Activated naive CD8-positive, alpha-beta T cell treated with anti-CD3 and anti-CD28 coated beads, Interleukin-2, amount 50 U/mL, for 16 hours (primary cell): ENCODE data around the gene TM6SF1.
"Not testable (repeated sequence)": the region's sequence is repeated elsewhere in the genome, so short reads cannot be mapped to it uniquely, and the experiment has no call there.

ENCODE experiments used
- DNase-seq: peaks from one replicate; pipeline ENCODE4 v3.0.0-alpha.2; 2020; ENCODE audit warnings: low read depth, low spot score

The TM6SF1 gene

DNA sequence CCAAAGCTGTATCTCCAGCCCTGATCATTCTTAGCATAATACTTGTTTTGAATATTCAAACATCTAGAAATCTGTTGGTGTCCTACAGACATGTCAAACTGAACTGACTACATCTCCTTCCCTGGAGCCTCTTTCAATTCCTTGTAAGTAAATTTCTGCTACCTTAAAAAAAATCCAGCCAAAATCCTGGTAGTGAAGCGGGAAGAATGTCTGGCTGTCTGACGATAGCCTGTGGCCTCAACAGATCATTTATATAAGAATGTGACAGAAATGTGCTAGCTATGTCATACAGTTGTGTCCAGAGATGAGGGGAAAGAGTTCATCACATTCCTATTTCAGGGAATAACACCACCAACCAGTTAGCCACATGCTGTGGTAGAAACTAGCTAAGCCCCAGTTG, 18.6 kb upstream of the TM6SF1 start:
- no peak for DNase-seq

DNA sequence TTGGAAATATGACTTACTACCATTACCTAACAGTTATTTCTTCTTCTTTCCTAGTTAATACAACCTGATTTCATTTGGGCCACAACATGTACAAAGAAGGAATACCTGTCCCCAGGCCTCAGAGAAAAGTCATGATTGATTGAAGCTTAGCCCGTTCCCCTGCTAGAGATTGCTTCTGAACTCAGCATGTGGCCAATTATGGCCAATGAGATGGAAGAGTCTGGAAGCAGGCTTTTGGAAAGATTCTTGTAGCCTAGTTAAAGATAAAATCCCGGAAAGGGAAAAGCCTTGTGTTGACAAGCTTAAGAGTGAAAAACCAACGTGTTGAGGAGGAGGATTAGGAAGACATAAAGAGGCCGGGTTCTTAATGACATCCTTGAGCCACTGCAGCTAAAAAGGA, 17.0 kb upstream of the TM6SF1 start:
- DNase-seq = no peak

DNA sequence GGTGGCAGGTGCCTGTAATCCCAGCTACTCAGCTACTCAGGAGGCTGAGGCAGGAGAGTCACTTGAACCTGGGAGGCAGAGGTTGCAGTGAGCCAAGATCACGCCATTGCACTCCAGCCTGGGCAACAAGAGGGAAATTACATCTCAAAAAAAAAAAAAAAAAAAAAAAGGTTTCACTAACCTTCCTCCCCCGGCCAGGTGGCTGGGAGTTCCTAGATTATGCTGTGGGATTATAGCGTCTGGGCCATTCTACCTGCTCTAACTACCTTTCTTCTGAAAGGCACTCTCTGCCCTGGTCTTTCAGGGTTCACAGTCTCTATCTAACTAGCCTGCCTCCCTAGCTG, 15.5 kb upstream of the TM6SF1 start:
- DNase-seq = not testable (repeated sequence)

- DNase-seq = no peak
These were observed 15.0 kb upstream of the TM6SF1 start for GRCh38 chr15:83092309-83092976.

DNA sequence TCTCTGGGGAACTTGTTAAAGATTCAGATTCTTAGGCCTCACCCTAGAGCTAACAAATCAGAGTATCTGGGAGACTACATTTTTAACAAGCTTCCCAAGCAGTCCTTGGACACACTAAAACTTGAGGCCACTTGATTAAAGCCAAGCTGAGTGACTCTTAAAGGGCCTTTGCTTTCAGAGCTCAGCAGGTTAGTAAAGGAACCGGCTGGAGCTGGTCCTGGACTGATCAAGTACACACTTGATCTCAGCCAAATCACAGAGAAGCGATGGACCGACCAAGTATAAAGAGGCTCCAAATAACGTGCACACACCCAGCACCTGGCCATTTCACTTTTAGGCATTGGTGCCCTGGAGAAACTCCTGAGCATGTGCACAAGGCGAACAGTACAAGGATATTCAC, 12.9 kb upstream of the TM6SF1 start:
- DNase-seq = no peak

DNA sequence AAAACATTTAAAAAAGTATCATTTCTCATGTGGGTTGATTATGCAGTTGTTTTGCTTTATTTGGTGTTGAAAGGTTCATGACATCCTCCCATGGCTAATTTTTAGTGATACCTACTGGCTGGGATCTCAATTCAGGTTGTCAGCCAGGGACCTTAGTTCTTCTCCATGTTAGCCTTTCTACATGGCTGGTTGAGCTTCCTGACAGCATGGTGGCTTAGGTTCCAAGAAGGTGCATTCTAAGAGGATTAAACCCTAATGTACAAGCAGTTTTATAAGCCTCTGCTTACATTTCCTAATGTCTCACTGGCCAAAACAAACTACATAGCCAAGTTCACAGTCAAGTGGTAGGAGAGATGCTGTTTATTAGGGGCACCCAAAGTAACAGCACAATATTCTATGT, 9.4 kb upstream of the TM6SF1 start:
- DNase-seq = no peak

DNA sequence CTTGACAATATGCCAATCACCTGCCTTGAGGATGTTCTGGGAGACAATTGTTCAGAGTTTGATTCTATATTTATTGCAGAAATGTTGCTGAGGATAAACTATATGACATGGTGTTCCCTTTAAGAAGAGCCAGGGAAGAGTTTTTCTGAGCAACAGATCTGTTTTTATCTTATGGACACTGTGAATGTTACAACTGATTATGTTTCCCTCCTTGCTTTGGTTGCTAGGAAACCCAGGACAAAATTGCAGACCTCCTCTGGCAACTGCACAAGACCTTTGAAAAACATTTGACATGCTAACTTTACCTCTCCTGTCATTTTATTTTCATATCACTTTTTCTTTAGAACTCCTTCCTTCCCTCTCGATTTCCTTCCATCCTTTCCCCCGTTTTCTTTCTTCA, 8.2 kb upstream of the TM6SF1 start:
- no peak for DNase-seq

GRCh38 chr15:83100097-83100646, 7.3 kb upstream of the TM6SF1 start:
- no peak for DNase-seq

GRCh38 chr15:83102346-83102745, 5.1 kb upstream of the TM6SF1 start:
- no peak for DNase-seq

DNA sequence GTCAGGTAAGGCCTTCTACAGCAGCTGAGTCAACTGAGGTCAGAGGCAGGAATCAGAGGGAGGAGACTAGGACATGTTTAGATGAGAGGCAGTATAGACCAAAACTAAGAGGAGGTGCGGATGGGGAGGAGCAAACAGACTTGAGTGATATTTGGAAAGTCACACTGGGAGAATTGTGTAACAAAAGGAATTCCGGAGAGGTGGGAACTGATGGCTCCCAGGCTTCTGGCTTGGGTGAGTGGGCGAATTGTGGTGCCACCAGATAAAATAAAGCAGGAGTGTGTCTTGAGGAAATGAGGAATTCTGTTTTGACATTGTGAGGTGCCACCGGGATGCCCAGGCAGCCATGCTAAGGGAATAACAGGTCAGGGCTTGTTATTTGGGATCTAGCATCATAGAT, 3.3 kb upstream of the TM6SF1 start:
- DNase-seq = no peak

- DNase-seq = no peak
These were observed 2.0 kb upstream of the TM6SF1 start for GRCh38 chr15:83105440-83105839.

DNA sequence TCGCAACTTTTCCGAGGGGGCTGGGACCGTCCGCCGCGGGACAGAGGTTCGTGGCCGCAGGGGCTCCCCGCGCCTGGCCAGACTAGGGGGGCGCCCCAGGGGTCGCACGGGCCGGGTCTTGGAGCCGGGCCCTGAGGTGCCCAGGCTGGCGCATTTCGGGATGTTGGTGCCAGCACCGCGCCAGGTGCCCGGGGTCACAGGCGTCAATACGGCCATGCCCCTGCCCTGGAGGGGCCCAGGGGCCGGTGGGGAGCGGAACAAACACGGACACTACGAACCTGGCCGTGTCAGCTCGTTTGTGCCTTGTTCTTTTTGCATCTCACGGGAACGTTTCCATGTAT, 366 bp downstream of the TM6SF1 start:
- DNase-seq = no peak

GRCh38 chr15:83108266-83109219, 1.1 kb downstream of the TM6SF1 start:
- DNase-seq = no peak

DNA sequence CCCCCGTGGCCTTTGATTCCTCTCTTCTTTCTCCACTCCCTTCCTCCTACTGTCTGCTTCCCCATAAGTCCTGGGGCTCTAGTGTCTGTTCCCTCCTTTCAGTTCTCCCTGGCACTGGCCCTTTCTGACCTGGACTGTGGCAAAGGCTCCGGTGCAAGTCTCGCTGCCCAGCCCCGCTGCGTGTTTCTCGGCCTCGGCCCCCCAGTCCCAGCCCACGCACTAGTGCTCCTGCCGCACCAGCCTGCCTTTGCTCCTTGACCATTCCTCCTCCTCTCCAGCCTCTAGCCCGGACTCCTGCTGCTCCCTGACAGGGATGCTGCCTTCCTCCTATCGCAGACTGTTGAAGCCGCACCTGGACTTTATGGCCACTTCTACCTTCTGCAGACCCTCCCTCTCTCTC, 2.1 kb downstream of the TM6SF1 start:
- no peak for DNase-seq

GRCh38 chr15:83110381-83110780, 2.9 kb downstream of the TM6SF1 start:
- DNase-seq = no peak

DNA sequence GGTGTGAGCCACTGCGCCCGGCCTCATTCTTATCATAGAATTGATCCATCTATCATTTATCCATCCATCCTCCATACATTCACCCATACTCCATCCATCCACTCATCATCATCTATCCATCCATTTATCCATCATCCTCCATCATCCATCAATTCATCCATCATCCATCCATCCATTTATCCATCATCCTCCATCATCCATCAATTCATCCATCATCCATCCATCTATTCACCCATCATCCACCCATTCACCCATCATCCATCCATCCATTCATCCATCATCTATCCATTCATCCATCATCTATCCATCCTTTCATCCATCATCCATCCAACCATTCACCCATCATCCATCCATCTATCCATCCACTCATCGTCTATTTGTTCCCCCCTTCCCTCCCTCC, 3.7 kb downstream of the TM6SF1 start:
- DNase-seq = no peak

- DNase-seq = no peak
These were observed 4.9 kb downstream of the TM6SF1 start for GRCh38 chr15:83112233-83112955.

DNA sequence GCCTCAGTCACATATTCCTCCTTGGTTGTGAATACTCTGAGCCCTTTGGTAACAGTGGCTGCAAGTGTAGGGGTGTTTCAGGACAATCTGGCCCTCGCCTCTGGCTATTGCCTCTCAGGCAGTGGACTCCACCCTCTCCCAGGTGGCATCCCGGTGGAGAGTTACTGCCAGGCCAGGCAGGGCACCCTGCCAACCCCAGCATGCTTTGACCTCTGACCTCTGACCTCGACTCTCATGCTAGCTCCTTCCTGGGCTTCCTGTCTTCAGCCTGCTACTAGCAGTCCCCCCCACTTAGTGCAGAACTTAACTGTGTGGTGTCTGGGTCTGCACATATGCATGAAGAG, 5.5 kb downstream of the TM6SF1 start:
- no peak for DNase-seq

GRCh38 chr15:83113881-83114674, 6.6 kb downstream of the TM6SF1 start:
- no peak for DNase-seq

DNA sequence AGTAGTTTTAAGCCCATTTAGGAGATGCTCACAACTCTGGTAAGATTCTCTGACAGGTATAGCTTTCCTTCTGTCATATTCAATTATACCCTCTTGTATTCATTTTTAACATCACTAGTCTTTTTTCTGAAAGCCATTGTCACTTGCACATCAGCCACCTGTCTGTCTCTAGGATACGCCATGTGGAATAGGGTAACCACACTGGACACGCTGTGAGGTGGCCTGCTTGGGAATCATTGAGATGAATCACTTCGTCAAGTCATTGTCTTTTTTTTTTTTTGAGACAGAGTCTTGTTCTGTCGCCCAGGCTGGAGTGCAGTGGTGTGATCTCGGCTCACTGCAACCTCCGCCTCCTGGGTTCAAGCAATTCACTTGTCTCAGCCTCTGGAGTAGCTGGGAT, 7.4 kb downstream of the TM6SF1 start:
- no peak for DNase-seq

DNA sequence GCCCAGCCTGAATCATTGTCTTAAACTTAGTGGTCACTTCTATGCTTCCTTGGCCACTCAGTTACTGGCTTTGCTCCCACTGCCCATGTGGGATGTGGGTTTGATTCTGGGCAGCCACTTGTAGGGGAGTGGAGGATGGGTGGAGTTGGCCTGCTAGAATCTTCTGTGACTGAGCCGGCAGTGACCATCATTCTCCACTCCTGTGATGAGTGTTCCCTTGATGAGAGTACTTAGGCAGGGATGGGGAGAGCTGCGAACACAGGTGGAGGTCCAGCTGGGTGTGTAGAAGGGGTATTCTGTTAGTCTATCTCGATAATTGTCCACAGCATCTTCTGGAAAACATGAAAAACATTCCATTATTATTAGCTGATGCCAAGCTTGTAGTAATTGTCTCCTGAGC, 8.0 kb downstream of the TM6SF1 start:
- DNase-seq = no peak
